Panc1 (cell line): ENCODE measurements around the gene LILRA5.

ENCODE experiments used
- SIN3A ChIP-seq: IDR thresholded peaks from 2 replicates; pipeline ENCODE4 v1.6.1; 2012; ENCODE audit warnings: low read depth, mild to moderate bottlenecking, low read length, moderate library complexity, borderline replicate concordance; ENCODE audit not compliant: insufficient read depth
- TF ChIP-seq, protein P1 (sequence below), 2 experiments: IDR thresholded peaks; 2 replicates each; pipeline ENCODE4 v1.6.1; 2011 to 2012; ENCODE audit warnings: low read depth in 2 of 2, control low read depth in 1 of 2, low read length in 1 of 2, mild to moderate bottlenecking in 1 of 2, moderate library complexity in 1 of 2; ENCODE audit not compliant: insufficient read depth in 1 of 2
- TF ChIP-seq, protein P2 (sequence below): fragments of 450-650 bp; IDR thresholded peaks from 2 replicates; pipeline ENCODE4 v1.5.1; 2017; ENCODE audit warnings: mild to moderate bottlenecking

DNA sequence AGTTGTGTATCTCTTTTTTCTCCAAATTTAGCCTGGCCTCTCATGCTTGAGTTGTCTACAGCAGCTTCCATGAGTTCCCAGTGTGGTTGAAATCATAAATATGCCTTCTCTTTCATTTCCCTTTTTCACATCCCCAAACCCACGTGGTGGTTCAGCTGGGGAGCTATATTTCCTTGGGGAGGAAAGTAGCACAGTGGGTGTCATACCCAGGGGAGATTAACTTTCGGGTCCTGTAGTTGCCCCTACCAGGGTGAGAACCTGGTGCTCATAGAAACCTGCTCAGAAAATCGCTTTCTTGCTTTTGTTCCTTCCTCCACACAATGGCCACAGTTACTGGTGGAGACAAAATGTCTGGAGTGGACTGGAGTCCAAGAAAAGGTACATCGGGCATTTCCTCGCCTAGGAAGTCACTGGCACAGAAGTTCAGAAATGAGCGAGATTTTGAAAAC lies 33.0 kb upstream of the LILRA5 start:
- TF ChIP-seq, protein P1, sequence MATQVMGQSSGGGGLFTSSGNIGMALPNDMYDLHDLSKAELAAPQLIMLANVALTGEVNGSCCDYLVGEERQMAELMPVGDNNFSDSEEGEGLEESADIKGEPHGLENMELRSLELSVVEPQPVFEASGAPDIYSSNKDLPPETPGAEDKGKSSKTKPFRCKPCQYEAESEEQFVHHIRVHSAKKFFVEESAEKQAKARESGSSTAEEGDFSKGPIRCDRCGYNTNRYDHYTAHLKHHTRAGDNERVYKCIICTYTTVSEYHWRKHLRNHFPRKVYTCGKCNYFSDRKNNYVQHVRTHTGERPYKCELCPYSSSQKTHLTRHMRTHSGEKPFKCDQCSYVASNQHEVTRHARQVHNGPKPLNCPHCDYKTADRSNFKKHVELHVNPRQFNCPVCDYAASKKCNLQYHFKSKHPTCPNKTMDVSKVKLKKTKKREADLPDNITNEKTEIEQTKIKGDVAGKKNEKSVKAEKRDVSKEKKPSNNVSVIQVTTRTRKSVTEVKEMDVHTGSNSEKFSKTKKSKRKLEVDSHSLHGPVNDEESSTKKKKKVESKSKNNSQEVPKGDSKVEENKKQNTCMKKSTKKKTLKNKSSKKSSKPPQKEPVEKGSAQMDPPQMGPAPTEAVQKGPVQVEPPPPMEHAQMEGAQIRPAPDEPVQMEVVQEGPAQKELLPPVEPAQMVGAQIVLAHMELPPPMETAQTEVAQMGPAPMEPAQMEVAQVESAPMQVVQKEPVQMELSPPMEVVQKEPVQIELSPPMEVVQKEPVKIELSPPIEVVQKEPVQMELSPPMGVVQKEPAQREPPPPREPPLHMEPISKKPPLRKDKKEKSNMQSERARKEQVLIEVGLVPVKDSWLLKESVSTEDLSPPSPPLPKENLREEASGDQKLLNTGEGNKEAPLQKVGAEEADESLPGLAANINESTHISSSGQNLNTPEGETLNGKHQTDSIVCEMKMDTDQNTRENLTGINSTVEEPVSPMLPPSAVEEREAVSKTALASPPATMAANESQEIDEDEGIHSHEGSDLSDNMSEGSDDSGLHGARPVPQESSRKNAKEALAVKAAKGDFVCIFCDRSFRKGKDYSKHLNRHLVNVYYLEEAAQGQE (IDR thresholded peaks at IDR 0.05; ENCODE audit: insufficient read depth in 1 of 2, low read depth in 2 of 2, low read length in 1 of 2): no peak
- TF ChIP-seq, protein P2, sequence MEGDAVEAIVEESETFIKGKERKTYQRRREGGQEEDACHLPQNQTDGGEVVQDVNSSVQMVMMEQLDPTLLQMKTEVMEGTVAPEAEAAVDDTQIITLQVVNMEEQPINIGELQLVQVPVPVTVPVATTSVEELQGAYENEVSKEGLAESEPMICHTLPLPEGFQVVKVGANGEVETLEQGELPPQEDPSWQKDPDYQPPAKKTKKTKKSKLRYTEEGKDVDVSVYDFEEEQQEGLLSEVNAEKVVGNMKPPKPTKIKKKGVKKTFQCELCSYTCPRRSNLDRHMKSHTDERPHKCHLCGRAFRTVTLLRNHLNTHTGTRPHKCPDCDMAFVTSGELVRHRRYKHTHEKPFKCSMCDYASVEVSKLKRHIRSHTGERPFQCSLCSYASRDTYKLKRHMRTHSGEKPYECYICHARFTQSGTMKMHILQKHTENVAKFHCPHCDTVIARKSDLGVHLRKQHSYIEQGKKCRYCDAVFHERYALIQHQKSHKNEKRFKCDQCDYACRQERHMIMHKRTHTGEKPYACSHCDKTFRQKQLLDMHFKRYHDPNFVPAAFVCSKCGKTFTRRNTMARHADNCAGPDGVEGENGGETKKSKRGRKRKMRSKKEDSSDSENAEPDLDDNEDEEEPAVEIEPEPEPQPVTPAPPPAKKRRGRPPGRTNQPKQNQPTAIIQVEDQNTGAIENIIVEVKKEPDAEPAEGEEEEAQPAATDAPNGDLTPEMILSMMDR: no peak
- TF ChIP-seq SIN3A: no peak
